GM12801 (cell line): ENCODE results near the gene CRB3.

Experiments used
- CTCF ChIP-seq: IDR thresholded peaks from one replicate; pipeline ENCODE4 v1.5.1; 2011; ENCODE audit warnings: control low read depth; ENCODE audit not compliant: insufficient read length; ENCODE audit errors: extremely low read depth

Gene CRB3

GRCh38 chr19:6453951-6454565, 10.0 kb upstream of the CRB3 start:
- TF ChIP-seq CTCF: no peak

- no peak for TF ChIP-seq CTCF
Observed at GRCh38 chr19:6455924-6456323, 8.1 kb upstream of the CRB3 start.

- no peak for TF ChIP-seq CTCF
Observed at GRCh38 chr19:6457958-6458694, 5.9 kb upstream of the CRB3 start.

- TF ChIP-seq CTCF: no peak
Observed at GRCh38 chr19:6458695-6459261, 5.3 kb upstream of the CRB3 start.

GRCh38 chr19:6459262-6460098, 4.6 kb upstream of the CRB3 start, which contains the start of gene SLC25A23:
Gene SLC25A23 (minus strand): TSS chr19:6459792. CDS start chr19:6459628, 164 bp downstream.
- TF ChIP-seq CTCF: no peak

GRCh38 chr19:6460099-6460884, 3.8 kb upstream of the CRB3 start:
- TF ChIP-seq CTCF: no peak

GRCh38 chr19:6465006-6465405, 935 bp downstream of the CRB3 start:
- TF ChIP-seq CTCF: no peak
